Parathyroid adenoma (tissue), 2 donors: ENCODE data around the gene FAM168A.

ENCODE experiments used
- H2AFZ ChIP-seq: fragments of 300-600 bp; sonication (generic); one replicate; pipeline ENCODE4 v1.7.0; 2017; ENCODE audit warnings: antibody characterized with exemption, mild to moderate bottlenecking
- H3K27ac ChIP-seq: fragments of 300-600 bp; sonication (generic); one replicate; pipeline ENCODE4 v1.7.0; 2017
- H3K27me3 ChIP-seq: fragments of 300-600 bp; sonication (generic); one replicate; pipeline ENCODE4 v1.7.0; 2017; ENCODE audit warnings: low read length; ENCODE audit not compliant: control insufficient read depth, insufficient read depth
- H3K36me3 ChIP-seq: fragments of 300-600 bp; sonication (generic); one replicate; pipeline ENCODE4 v1.7.0; 2017; ENCODE audit warnings: low read length; ENCODE audit not compliant: control insufficient read depth, insufficient read depth
- H3K4me1 ChIP-seq: fragments of 300-600 bp; sonication (generic); one replicate; pipeline ENCODE4 v1.7.0; 2017; ENCODE audit warnings: control low read depth
- H3K4me2 ChIP-seq: fragments of 300-600 bp; sonication (generic); one replicate; pipeline ENCODE4 v1.7.0; 2017; ENCODE audit warnings: low read length
- H3K4me3 ChIP-seq: fragments of 300-600 bp; sonication (generic); one replicate; pipeline ENCODE4 v1.7.0; 2017; ENCODE audit warnings: low read depth, low read length
- H3K79me2 ChIP-seq: fragments of 300-600 bp; sonication (generic); one replicate; pipeline ENCODE4 v1.7.0; 2017; ENCODE audit warnings: control low read depth
- H3K9ac ChIP-seq: fragments of 300-600 bp; sonication (generic); one replicate; pipeline ENCODE4 v1.7.0; 2017; ENCODE audit warnings: mild to moderate bottlenecking
- H3K9me3 ChIP-seq: fragments of 300-600 bp; sonication (generic); one replicate; pipeline ENCODE4 v1.7.0; 2017; ENCODE audit warnings: low read length; ENCODE audit not compliant: control insufficient read depth
- CTCF ChIP-seq: fragments of 300-600 bp; sonication (generic); IDR thresholded peaks from one replicate; pipeline ENCODE4 v1.7.0; 2017; ENCODE audit warnings: antibody characterized with exemption, mild to moderate bottlenecking
- donor health status: primary hyperparathyroidism.

FAM168A gene

GRCh38 chr11:73367482-73368024 is 230.4 kb downstream of the FAM168A start:
- Histone ChIP-seq H3K9me3 (no peaks in the 10 kb centered on the region), H3K27ac (no peak overlapping the region), H3K79me2 (no peaks in the 10 kb centered on the region), H3K9ac (no peak overlapping the region), H3K4me1 (no peaks in the 10 kb centered on the region), H3K4me3 (no peak overlapping the region), H3K27me3 (no peaks in the 10 kb centered on the region), H2AFZ (no peak overlapping the region), H3K36me3 (no peaks in the 10 kb centered on the region), H3K4me2 (no peak overlapping the region)
- no peak for TF ChIP-seq CTCF

- Histone ChIP-seq H3K4me1 (no peaks in the 10 kb centered on the region), H3K27me3 (no peaks in the 10 kb centered on the region), H3K27ac (no peak overlapping the region), H3K4me2 (no peak overlapping the region), H3K9me3 (no peaks in the 10 kb centered on the region), H3K36me3 (no peaks in the 10 kb centered on the region), H3K4me3 (no peak overlapping the region), H3K9ac (no peak overlapping the region), H2AFZ (no peak overlapping the region), H3K79me2 (no peaks in the 10 kb centered on the region)
- TF ChIP-seq CTCF: no peak
These were observed 231.0 kb downstream of the FAM168A start for GRCh38 chr11:73366953-73367352.

- no peaks in the 10 kb centered on the region for H3K27me3 ChIP-seq
- H3K9me3 ChIP-seq: no peaks in the 10 kb centered on the region
- no peak overlapping the region for H3K4me2 ChIP-seq
- H3K27ac ChIP-seq: no peak overlapping the region
- H3K79me2 ChIP-seq: no peaks in the 10 kb centered on the region
- H2AFZ ChIP-seq: no peak overlapping the region
- H3K9ac ChIP-seq: no peak overlapping the region
- H3K4me1 ChIP-seq: no peaks in the 10 kb centered on the region
- no peaks in the 10 kb centered on the region for H3K36me3 ChIP-seq
- no peak for TF ChIP-seq CTCF
- no peak overlapping the region for H3K4me3 ChIP-seq
These were observed 231.7 kb downstream of the FAM168A start for GRCh38 chr11:73366265-73366610.

DNA sequence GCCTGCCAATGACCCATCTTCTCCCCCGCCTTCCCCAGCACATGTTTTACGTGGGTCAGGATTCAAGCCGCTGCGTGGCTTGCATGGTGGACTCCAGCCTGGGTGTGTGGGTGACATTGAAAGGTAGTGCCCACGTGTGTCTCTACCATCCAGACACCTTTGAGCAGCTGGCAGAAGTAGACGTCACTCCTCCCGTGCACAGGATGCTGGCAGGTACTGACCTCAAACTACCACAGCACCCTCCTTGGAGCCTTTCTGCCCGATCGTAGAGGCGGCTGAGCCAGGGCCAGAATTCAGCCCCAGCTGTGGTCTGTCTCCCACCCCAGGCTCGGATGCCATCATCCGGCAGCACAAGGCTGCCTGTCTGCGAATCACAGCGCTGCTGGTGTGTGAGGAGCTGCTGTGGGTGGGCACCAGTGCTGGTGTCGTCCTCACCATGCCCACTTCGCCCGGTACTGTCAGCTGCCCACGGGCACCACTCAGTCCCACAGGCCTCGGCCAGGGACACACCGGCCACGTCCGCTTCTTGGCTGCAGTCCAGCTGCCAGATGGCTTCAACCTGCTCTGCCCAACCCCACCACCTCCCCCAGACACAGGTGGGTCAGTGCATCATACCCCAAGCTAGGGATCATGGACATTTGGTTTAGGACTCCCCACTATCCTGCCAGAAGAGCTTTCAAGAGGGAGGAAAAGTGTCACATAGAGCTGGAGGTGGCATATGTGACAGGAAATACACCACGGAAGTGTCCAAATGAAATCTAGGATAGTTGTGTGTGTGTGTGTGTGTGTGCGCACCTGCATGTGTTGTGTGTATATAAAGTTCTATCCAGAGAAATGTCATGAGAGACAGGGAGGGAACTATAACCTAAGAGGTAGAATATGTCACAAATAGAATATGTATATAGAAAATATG is 232.3 kb downstream of the FAM168A start:
- Histone ChIP-seq H3K4me1 (no peaks in the 10 kb centered on the region), H3K36me3 (no peaks in the 10 kb centered on the region), H3K27me3 (no peaks in the 10 kb centered on the region), H3K4me2 (no peak overlapping the region), H3K79me2 (no peaks in the 10 kb centered on the region), H3K27ac (no peak overlapping the region), H2AFZ (no peak overlapping the region), H3K9me3 (no peaks in the 10 kb centered on the region), H3K9ac (no peak overlapping the region), H3K4me3 (no peak overlapping the region)
- no peak for TF ChIP-seq CTCF
